HCEC 1CT (cell line): ENCODE measurements around the gene PRAMEF13.
"Not testable (repeated sequence)": the region's sequence is repeated elsewhere in the genome, so short reads cannot be mapped to it uniquely, and the experiment has no call there.

ENCODE experiments used
- DNase-seq: peaks from one replicate; pipeline ENCODE4 v3.0.0-alpha.2; 2017

PRAMEF13 gene

GRCh38 chr1:13155909-13156308 lies 45.3 kb downstream of the PRAMEF13 start, which contains the start of gene PRAMEF26:
PRAMEF26 (minus strand) TSS chr1:13156009; CDS start chr1:13153095, 2,914 bp downstream.
- DNase-seq, result not testable (repeated sequence)
